GM06990 (cell line): ENCODE results near the gene SIAH3.

Source experiments
- DNase-seq: peaks from one replicate; pipeline ENCODE4 v3.0.0-alpha.2; 2011; ENCODE audit not compliant: insufficient read length; ENCODE audit errors: extremely low read depth
- H3K27me3 ChIP-seq: replicated peaks from 2 replicates; pipeline ENCODE4 v1.6.0; 2011; ENCODE audit warnings: low read length; ENCODE audit not compliant: control insufficient read depth, insufficient read depth
- H3K36me3 ChIP-seq: 2 replicates; pipeline ENCODE4 v1.5.1; 2011; ENCODE audit warnings: low read length; ENCODE audit not compliant: control insufficient read depth, insufficient read depth
- H3K4me3 ChIP-seq: replicated peaks from 2 replicates; pipeline ENCODE4 v1.5.1; 2011; ENCODE audit warnings: low read depth, mild to moderate bottlenecking, control low read depth, low read length
- CTCF ChIP-seq: IDR thresholded peaks from 2 replicates; pipeline ENCODE4 v1.5.1; 2011; ENCODE audit warnings: low read length, control low read depth, mild to moderate bottlenecking, inconsistent platforms; ENCODE audit not compliant: insufficient read depth, poor library complexity, severe bottlenecking

SIAH3 gene

GRCh38 chr13:45728759-45729158 lies 122.8 kb downstream of the SIAH3 start:
- Histone ChIP-seq H3K27me3 (no peaks in the 10 kb centered on the region), H3K36me3 (no peaks in the 10 kb centered on the region), H3K4me3 (no peak overlapping the region)
- DNase-seq, result no peak
- TF ChIP-seq CTCF, result peak; percentile 89
